GM18861 (cell line): ENCODE measurements around the gene FBXL16.
"Not testable (repeated sequence)": the region's sequence is repeated elsewhere in the genome, so short reads cannot be mapped to it uniquely, and the experiment has no call there.

Experiments used
- ATAC-seq: cut with Tn5 transposase; IDR thresholded peaks from one replicate; pipeline ENCODE4 v1.9.1; 2021; ENCODE audit not compliant: unreplicated experiment

Gene FBXL16

GRCh38 chr16:724188-725040, 18.8 kb upstream of the FBXL16 start:
- ATAC-seq: no peak

DNA sequence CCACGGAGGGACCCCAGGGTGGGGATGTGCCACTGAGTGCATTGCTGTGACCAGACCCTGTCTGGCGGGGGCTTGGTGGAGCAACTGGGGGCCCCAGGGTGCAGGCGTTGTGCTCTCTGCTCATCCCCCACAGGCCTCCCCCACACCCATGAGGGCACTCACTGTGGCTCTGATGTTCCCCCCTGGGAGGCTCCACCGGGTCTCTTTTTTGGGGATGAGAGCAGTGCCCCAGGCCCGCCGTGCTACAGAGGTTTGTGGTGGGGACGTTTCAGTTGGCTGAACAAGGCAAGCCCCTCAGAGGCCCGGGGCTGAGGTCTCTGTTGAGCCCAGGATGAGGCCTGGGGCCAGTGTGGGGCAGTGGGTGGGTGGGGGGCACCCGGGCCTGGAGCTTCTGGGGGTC, 18.1 kb upstream of the FBXL16 start:
- ATAC-seq: no peak

DNA sequence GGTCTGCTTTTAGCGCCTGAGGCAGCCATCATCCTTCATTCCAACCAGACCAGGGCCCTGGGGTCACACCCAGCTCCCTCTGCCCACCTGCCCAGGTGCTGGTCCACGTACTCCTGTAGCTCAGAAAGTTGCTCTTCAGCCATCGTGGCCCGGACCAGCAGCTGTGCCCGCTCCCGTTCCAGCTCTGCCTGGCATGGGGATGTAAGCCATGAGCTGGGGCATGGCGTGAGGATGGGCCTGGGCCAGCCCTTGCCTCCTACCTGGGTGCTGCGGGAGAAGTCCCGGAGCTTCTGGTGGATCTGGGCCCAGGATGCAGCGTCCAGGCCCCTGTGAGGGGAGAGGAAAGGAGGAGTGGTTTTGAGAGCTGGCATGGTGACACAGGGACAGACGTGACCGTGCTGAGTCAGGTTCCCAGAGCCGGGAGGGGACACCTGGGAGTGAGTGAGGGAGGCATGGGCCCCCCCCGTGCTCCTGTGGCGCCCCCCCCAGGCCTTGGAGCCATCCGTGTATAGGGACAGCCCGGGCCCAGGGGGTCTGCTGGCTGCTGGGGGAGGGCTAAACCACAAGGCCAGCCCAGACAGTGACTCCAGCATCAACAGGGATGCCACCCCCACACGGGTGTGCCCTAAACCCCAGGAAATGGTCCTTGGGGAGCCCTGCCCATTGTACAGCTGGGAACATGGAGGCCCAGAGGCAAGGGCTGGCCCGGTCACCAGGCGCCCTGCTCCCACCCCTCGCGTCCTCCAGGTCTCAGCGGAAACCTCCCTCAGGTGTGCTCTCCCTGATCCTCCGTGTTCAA, 17.4 kb upstream of the FBXL16 start:
- no peak for ATAC-seq

GRCh38 chr16:721765-722540, 16.4 kb upstream of the FBXL16 start:
- no peak for ATAC-seq

GRCh38 chr16:720990-721764, 15.6 kb upstream of the FBXL16 start, which contains the start of gene ANTKMT:
Gene ANTKMT, plus strand, starts transcription at chr16:721146. Its CDS starts 129 bp downstream, at chr16:721275.
- peak; percentile 56 for ATAC-seq

DNA sequence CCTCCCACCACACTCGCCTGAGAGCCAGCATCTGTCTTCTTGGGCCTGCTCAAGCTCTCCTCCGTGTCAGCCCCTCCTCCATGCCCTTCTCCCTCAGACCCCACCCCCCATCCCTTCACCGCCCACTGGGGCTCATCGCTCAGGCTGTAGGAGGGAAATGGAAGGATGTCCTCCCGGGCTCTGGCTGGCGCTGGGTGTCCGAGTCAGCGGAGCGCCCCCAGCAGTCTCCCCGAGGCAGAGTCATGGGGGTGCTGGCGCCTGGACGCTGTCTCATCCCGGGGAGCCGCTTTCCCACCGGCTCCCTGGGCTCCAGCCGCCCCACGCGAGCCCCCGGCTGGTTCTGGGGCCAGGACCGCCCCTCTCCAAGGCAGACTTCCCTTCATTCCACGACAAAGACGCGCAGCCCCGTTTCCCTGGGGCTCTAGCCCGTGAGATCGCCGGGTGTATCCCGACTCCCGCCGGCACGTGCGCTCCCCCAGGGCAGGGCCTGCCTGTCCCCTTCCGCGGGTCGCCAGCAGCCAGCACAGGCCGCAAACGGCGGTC, 14.9 kb upstream of the FBXL16 start:
- ATAC-seq: peak; percentile 10

DNA sequence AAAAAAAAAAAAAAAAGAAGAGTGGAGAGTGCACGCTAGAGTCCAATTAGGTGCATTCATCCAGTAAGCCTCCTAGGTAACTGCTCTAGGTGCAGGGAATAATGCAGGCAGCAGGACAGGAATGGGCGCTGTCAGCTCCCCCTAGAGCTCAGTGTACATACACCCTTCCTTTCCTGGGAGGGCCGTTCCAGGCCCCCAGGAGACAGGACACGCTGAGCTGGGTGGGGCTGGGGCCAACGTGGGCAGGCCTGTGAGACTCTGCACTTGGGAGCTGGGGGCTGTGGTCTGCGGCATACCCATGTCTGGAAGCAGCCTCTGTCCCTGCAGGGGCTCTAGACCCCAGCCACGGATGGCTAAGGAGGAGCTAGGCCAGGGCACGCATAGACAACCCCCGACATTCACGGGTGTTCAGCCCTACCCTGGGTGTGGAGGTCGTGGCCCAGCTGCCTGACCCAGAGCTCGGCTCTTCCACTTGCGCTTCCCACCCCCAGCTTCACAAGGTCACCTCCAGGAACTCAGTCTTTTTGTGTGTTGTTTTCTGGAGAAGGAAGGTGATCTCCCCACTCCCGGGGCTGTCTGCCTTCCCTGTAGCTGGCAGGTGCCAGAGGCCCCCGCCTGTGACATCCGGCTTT, 14.3 kb upstream of the FBXL16 start:
- ATAC-seq: no peak

DNA sequence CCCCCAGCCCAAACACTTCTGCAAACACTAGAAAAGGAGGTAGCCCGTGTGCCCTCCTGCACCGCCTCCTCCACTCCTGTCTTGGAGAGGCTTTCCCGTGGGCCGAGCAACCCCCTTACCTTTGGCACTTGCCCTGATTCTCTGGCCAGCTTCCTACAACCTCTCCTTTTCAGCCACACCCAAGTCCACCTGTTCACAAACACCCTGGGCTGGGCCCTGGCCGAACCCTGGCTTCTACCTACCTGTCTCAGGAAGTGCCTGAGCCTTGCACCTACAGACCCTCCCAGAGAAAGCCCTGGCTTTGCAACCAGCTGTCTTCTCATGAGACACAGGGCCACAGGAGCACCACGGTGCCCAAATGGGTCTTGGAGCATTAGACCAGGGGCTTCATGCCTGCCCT, 13.3 kb upstream of the FBXL16 start:
- ATAC-seq: no peak

DNA sequence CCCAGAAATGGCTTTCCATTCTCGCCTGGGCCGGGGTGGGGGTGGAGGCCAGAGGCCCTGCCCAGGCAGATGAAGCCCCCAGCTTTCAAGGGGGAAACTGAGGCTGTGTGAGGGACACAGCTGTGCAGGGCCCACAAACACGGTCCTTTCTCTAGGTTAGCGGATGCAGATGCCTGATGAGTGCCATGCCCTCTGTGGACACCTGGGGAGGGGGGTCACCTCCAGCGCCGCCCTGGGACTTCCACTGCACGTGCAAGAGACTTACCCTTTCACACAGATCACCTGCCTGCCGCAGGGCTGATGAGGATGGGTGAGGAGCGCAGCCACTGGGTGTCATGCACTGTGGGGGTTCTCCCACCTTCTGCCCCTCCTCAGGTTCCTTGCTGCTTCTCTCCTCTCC, 12.8 kb upstream of the FBXL16 start:
- no peak for ATAC-seq

DNA sequence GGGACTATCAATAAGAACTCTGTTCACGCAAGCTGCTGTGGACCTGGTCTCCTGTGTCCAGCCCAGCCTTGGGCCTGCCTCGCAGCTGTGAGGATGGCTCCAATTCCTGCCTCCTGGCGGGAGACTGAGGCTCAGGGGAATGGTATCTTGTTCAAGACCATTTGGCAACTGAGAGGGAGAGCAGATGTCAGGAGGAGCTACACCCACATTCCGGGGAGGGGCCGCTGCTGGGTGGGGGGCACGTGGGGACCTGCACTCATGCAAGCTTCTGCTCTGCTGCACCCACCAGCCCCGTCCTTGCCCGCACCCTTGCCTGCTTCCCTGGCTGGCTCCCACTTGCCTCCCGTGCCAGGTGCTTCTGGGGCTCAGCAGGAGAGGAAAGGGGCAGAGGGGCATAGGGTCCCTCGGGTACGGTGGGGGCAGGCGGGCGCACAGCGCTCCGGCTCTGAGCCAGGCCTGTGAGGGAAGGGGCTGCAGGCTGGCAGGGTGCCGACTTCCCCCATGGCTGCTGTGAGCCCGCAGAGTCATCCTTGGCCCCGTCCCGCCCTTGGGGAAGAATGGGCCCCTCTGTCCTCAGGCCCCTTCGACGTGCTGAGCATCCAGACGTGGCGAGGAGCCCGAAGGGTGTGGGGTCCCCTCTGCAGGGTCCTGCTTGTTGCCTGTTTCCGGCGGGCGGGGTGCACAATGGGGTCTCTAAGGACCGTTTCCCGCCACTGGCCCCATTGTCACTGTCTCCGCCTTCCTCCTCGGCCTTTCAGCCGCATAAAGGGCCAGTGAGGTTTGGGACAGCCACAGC, 12.0 kb upstream of the FBXL16 start:
- ATAC-seq: no peak

DNA sequence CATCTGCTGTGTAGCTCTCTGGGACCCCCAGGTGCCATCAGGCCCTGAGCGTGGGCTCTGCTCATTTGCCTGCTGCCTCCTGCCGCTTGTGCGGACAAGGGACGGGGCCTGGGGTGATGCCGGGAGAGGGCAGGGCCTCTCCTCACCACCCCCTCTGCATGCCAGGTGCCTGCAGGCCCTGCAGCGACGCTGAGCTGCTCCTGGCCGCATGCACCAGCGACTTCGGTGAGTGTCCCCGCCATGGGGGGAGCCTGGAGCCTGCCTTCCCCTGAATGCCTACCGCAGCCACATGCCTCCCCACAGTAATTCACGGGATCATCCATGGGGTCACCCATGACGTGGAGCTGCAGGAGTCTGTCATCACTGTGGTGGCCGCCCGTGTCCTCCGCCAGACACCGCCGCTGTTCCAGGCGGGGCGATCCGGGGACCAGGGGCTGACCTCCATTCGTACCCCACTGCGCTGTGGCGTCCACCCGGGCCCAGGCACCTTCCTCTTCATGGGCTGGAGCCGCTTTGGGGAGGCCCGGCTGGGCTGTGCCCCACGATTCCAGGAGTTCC, 11.2 kb upstream of the FBXL16 start:
- ATAC-seq: no peak

DNA sequence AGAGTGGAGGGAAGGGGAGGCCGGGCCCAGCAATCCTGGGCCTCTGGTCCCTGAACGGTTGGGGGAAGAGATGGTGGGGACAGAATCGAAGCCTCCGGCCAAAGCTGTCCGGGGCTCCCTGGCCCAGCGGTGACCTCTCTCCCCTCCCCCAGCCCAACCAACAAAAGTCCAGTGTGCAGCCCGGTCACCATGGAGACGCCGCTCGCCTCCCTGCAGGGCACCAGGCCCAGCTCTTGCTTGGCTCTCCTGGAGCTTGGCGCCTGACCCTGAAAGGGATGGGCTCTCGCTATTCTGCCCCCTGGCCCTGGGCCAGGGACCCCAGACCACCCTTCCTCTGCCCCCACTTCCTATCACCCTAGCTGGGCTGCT, 10.6 kb upstream of the FBXL16 start:
- no peak for ATAC-seq

- no peak for ATAC-seq
These were observed 10.0 kb upstream of the FBXL16 start for GRCh38 chr16:715477-716199.

DNA sequence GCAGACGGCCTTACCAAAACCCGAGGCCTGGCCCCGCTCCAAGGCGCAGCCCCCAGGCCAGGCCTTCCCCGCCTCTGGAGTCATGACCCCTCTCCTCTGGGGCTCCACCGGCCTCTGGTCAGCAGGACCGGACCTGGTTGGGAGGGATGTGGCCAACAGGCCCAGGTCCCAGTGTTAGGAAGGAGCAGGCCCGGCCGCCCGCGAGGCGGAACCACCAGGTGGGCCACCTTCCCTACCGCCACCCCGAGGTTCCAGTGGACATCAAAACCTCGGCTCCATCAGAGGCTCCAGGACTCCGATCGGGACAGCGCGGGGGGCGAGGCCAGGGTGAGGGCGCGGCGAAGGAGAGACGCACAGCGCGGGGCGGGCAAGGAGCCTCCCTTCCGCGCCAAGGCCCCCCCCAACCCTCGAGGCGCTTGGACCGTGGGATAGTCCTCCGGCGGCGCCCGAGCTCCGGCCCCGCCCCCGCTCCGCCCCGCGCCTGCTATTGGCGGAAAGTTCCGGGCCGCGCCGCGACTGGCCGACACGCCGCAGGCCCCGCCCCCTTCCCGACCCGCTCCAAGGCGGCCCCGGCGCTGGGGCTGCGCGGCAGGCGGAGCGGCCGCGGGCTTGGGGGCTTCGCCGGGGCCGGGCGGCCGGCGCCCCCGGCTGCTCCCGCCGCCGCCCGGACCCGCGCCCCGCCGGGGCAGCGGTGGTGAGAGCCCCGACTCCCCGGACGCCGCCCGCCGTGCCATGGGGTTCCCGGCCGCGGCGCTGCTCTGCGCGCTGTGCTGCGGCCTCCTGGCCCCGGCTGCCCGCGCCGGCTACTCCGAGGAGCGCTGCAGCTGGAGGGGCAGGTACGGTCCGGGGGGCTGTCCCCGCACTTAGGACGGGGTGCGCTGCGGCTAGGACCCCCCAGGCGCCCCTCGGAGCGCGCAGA, 9.2 kb upstream of the FBXL16 start, which contains the start of gene METRN:
METRN (plus strand) TSS at position 561 of the 919 bp plus-strand sequence; CDS start at position 733, 172 bp downstream.
- ATAC-seq: peak; percentile 50

- ATAC-seq: no peak
These were observed 8.5 kb upstream of the FBXL16 start for GRCh38 chr16:714079-714478.

DNA sequence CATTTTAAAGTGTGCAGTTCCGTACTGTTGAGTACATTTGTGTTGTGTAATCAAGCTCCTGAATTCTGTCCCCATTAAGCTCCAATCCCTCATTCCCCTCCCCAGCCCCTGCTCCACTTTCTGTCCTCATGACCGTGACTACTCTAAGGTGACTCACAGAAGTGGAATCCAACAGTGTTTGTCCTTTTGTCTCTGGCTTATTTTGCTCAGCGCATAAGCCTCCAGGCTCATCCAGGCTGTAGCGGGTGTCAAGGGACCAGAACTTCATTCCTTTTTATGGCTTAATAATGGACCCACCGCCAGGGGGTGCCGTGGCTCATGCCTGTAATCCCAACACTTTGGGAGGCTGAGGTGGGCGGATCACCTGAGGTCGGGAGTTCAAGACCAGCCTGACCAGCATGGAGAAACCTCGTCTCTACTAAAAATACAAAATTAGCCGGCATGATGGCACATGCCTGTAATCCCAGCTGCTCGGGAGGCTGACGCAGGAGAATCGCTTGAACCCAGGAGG, 7.2 kb upstream of the FBXL16 start:
- ATAC-seq: not testable (repeated sequence)
